Cortex of kidney (tissue), 1 donor: ENCODE measurements around the gene SYNE1.
"Not testable (repeated sequence)": the region's sequence is repeated elsewhere in the genome, so short reads cannot be mapped to it uniquely, and the experiment has no call there.

Source experiments
- DNase-seq: peaks from one replicate; lab custom pipeline; 2025; lab: John Stamatoyannopoulos, UW

The SYNE1 gene

GRCh38 chr6:152490971-152491378 is 146.2 kb downstream of the SYNE1 start:
- DNase-seq, result not testable (repeated sequence)

- DNase-seq, result no peak
Measured at GRCh38 chr6:152484806-152485205, 152.4 kb downstream of the SYNE1 start.

- DNase-seq, result no peak
Measured at GRCh38 chr6:152482289-152482688, 154.9 kb downstream of the SYNE1 start.

GRCh38 chr6:152478377-152479010 is 158.7 kb downstream of the SYNE1 start:
- no peak for DNase-seq

GRCh38 chr6:152474354-152474753 is 162.8 kb downstream of the SYNE1 start:
- DNase-seq, result no peak

- DNase-seq, result no peak
Measured at GRCh38 chr6:152472325-152472724, 164.8 kb downstream of the SYNE1 start.

GRCh38 chr6:152471456-152472265 is 165.5 kb downstream of the SYNE1 start:
- no peak for DNase-seq

GRCh38 chr6:152463164-152463563 is 174.0 kb downstream of the SYNE1 start:
- no peak for DNase-seq

- DNase-seq, result no peak
Measured at GRCh38 chr6:152462716-152463115, 174.4 kb downstream of the SYNE1 start.

GRCh38 chr6:152461556-152461955 is 175.6 kb downstream of the SYNE1 start:
- no peak for DNase-seq

GRCh38 chr6:152458648-152459644 is 178.2 kb downstream of the SYNE1 start:
- DNase-seq, result no peak

- no peak for DNase-seq
Measured at GRCh38 chr6:152457949-152458624, 179.1 kb downstream of the SYNE1 start.

- no peak for DNase-seq
Measured at GRCh38 chr6:152454003-152454402, 183.2 kb downstream of the SYNE1 start.

GRCh38 chr6:152453421-152453820 is 183.7 kb downstream of the SYNE1 start:
- no peak for DNase-seq

GRCh38 chr6:152452639-152453038 is 184.5 kb downstream of the SYNE1 start:
- DNase-seq, result no peak

GRCh38 chr6:152450519-152450918 is 186.6 kb downstream of the SYNE1 start:
- DNase-seq, result no peak

GRCh38 chr6:152441902-152442301 is 195.3 kb downstream of the SYNE1 start:
- DNase-seq, result no peak

- DNase-seq, result no peak
Measured at GRCh38 chr6:152435816-152436215, 201.3 kb downstream of the SYNE1 start.

- DNase-seq, result no peak
Measured at GRCh38 chr6:152432758-152433157, 204.4 kb downstream of the SYNE1 start.

GRCh38 chr6:152428126-152428525 is 209.0 kb downstream of the SYNE1 start:
- no peak for DNase-seq

- DNase-seq, result no peak
Measured at GRCh38 chr6:152426276-152426675, 210.9 kb downstream of the SYNE1 start.
